Non-pigmented ciliary epithelial cell (primary cell): ENCODE measurements around the gene CELA2B.
"Not testable (repeated sequence)": the region's sequence is repeated elsewhere in the genome, so short reads cannot be mapped to it uniquely, and the experiment has no call there.

Source experiments
- DNase-seq: peaks from one replicate; pipeline ENCODE4 v3.0.0-alpha.2; 2010; ENCODE audit warnings: low read depth

Gene CELA2B

GRCh38 chr1:15469361-15469760 lies 6.5 kb upstream of the CELA2B start:
- no peak for DNase-seq

GRCh38 chr1:15469821-15470448 lies 6.0 kb upstream of the CELA2B start:
- not testable (repeated sequence) for DNase-seq

DNA sequence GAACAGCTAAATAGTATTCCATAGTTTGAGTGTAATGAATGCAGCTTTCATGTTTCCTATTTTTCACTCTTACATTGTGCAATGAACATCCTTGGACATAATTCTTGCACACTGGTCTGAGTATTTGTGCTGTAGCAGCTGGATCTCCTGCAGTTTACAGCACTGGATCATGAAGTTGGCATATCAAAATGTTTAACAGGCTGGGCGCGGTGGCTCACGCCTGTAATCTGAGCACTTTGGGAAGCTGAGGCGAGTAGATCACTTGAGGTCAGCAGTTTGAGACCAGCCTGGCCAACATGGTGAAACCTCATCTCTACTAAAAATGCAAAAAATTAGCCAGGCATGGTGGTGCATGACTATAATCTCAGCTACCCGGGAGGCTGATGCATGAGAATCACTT lies 4.8 kb upstream of the CELA2B start:
- DNase-seq: not testable (repeated sequence)

- DNase-seq: not testable (repeated sequence)
Measured at GRCh38 chr1:15471723-15472122, 4.2 kb upstream of the CELA2B start.

DNA sequence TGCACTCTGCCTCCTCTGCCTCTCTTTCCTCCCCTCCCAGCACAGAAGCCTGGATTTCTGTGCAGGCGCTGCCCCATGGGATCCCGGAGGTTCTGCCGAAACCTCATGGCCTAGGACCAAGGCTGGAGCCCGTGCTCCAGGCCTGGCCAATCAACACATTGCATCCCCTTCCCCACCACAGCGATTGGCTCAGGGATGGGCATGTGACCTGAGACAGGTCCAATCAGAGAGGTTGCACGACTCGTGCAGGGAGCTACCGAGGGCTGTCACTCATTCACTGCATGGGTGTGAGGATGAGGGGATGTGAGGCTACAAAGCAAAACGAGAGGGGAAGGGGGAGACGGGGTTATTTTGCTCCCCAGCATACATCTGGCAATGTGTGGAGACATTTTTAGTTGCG lies 3.3 kb upstream of the CELA2B start:
- no peak for DNase-seq

DNA sequence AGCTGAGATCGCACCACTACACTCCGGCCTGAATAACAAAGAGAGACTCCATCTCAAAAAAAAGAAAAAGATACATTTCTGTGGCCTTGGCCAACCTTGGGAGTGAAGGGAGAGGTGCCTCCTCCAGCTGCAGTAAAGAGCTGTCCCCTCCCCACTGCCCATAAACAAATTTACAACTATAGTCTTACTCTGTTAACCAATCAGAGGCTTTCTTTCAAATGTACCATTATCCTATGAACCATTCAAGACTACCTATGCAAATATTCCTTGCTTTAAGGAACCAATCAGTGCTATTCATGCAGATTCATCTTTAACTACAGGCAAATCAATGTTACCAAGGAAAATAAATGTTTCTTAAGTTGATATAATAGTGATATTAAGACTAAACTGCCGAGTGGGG lies 1.0 kb downstream of the CELA2B start:
- DNase-seq: no peak

DNA sequence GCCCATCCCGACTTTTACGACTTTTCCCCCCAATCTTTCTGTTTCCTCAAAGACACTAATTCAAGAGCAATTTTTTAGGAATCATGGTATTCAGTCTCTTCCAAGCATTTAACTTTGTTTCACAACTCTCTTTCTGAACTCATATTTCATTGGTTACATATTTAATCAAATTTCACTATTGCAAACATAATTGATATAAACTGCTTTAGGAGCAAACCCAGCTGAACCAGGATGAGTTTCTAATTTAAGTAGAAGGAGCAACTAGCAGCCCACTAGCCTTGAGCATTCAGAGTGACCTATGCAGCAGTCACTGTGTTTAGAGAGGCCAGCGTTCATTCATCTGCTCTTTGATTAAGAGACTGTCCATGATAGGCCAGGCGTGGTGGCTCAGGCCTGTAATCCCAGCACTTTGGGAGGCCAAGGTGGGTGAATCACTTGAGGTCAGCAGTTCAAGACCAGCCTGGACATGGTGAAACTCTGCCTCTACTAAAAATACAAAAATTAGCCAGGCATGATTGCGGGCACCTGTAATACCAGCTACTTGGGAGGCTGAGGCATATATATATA lies 1.8 kb downstream of the CELA2B start:
- DNase-seq: no peak

DNA sequence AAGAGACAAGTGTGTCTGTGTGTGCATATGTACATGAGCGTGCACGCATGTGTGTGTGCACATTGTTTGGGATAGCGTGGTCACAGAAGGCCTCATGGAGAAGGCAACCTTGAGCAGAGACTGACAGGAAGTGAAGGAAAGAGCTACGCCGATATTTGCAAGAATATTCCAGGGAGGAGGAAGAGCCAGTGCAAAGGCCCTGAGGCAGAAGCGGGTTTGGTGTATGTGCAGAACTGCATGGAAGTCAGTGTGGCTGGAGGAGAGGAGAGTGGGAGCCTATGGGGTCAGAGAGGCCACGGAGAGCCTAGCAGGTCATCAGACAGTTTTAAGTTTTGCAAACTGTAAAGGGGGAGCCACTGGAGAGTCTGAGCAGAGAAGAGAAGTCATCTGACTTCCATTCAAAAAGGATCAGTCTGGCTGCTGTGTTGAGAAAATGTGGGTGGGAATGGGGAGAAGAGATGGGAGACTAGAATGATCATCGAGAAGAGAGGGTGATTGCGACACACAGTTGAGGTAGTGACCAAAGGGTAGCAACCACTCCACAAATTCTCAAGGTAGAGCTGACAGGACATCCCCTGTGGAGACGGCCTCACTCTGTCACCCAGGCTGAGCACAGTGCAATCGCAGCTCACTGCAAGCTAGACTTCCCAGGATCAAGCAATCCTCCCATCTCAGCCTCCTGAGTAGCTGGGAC lies 3.9 kb downstream of the CELA2B start:
- no peak for DNase-seq

GRCh38 chr1:15482455-15482854 lies 6.6 kb downstream of the CELA2B start:
- not testable (repeated sequence) for DNase-seq

- DNase-seq: not testable (repeated sequence)
Measured at GRCh38 chr1:15482983-15483543, 7.2 kb downstream of the CELA2B start.

DNA sequence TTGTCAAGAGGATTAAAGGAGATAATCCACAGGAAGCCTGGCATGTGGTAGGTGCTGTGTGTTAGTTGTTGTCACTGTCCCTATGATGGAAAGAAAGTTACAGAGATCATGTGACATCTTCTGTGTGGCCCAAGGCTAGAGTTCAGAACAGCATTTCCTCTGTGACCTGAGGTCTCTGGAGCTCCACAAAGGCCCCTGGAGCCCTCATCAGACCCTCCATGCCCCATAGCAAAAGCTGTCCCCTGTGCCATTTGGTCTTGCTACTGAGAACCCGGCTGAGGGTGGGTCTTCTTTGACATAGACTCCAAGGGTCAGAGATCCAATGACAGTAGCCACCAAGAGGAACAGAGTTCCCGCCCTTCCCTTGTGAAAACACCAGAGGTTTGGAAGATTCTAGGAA lies 8.1 kb downstream of the CELA2B start:
- no peak for DNase-seq

DNA sequence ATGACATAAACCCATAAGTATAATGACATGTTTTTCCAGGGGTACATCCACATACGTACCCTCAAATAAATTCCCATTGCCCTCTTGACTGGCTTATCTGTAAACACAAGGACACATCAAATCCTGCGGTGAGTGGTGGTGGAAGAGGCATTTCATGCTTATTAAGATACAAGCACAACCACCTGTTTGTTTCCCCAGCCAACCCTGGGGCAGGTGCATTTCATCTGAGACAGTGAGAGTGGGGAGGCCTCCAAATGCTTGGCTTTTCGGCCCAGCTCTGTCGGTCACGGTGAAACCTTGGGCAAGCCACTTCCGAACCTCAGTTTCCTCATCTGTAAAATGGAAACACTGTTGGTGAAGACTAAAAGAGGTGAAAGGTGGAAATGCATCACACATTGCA lies 8.5 kb downstream of the CELA2B start:
- DNase-seq: not testable (repeated sequence)

GRCh38 chr1:15485636-15486035 lies 9.7 kb downstream of the CELA2B start:
- no peak for DNase-seq

DNA sequence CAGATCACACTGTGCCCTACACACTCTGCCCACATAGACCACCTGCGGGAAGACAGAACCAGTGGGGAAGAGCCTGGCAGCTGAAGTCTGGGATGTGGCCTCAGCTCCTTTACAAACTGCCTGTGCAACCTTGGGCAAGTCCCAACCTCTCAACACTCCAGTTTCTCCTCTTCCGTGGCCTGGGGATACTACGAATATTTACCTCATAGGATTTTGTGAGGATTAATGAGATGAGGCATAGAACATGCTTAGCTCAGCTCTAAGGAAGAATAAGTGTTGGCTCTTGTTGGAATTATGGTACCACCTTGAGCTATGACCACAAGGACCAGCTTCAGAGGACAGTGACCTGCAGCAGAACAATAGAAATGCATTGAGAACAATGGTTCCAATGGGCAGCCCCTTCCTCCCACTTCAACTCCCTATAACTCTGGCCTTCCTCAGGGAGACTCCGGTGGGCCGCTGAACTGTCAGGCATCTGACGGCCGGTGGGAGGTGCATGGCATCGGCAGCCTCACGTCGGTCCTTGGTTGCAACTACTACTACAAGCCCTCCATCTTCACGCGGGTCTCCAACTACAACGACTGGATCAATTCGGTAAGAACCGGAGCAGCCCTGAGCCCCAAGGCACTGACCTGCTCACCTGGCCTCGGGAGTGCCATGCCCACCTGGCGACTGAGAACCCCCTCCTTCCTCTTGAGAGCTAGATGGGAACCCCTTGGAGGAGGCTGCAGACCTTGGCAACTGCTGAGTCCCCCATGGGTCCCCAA lies 11.1 kb downstream of the CELA2B start:
- DNase-seq: not testable (repeated sequence)

- no peak for DNase-seq
Measured at GRCh38 chr1:15488371-15488770, 12.5 kb downstream of the CELA2B start.

DNA sequence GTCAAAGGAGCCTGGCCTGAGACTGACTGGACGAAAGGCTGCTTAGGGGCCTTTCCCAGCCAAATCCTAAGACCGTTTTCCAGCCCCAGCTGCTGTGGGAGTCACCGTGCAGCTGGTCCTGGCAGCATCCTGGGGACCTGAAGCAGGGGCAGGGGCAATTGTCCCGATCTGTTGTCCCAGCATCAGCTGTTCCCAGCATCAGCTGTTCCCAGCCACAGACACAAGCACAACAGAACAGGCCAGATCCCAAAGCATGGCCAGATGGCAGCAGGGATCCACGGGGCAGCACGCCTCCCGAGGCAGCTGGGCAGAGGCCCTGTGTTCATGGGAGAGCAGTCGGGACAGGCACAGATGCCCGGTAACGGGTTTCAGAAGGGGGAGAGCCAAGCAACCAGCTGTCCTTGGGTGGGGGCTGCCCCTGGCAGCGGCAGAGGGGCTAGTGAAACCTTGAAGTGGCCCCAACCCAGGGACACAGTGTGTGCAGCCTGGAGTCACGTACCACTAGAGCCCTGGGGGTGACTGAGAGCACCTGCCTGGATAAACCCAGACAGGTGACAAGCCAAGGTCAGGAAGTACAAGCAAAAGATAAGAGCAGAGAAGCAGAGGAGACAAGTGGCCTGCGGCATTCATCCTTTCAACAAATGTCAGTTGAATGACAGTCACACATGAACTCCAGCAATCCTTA lies 13.3 kb downstream of the CELA2B start:
- no peak for DNase-seq

- peak; percentile 31 for DNase-seq
Measured at GRCh38 chr1:15491010-15491409, 15.1 kb downstream of the CELA2B start.

- DNase-seq: no peak
Measured at GRCh38 chr1:15492596-15492995, 16.7 kb downstream of the CELA2B start.

DNA sequence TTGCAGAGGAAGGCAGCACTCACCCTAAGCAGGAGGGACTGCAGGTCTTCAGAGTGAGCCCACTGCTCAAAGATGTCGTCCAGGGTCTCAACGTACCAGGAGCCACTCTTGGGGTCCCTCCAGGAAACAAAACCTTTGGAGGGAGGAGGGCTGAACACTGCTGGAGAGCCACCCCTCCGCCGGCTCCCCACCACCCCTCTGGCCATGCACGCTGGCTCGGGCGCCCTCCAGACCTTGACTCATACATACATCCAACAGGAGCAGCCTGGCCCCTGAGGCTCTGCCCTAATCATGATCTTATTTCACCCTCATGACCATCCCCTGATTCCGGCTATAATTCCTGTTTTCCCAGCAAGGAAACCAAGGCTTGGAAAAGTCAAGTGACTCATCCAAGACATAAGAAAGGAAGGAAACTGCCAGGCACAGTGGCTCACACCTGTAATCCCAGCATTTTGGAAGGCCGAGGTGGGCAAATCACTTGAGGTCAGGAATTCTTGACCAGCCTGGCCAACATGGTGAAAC lies 18.0 kb downstream of the CELA2B start:
- DNase-seq: no peak

- DNase-seq: peak; percentile 2
Measured at GRCh38 chr1:15500184-15501178, 24.6 kb downstream of the CELA2B start.
